Measurements from ENCODE around the gene PDGFC.

Gene PDGFC

DNA sequence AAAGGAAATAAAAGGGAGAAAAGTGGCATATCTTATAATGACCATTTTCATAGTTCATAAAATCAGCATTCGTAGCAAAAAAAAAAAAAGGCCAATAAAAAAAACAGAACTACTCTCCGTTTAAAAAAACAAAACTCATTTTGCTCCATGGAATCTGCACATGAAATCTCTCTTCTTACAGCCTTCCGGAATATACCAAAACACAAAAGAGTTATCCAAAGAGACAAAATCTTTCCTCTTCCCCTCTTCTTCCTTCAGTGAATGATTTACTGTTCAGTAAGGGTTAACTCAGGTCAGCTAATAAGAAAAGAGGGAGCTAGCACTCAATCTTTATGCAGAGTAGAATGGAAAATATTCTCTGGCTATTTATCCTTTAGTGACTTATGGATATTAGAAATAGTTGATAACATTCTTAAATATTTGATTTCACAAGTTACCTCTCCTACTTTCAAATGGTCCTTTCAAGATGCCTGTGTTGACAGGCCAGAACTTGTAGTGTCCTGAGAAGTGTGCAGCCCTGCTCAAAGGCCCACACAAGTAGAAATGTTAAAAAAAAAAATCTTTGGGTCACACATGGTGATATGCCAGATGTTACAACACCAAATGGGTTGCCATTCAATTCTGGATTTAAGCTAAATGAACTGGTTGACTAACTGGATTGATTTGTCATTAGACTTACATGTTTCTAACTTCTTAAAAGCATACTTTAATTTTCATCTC lies 42.1 kb downstream of the PDGFC start:
- TF ChIP-seq, protein P1, sequence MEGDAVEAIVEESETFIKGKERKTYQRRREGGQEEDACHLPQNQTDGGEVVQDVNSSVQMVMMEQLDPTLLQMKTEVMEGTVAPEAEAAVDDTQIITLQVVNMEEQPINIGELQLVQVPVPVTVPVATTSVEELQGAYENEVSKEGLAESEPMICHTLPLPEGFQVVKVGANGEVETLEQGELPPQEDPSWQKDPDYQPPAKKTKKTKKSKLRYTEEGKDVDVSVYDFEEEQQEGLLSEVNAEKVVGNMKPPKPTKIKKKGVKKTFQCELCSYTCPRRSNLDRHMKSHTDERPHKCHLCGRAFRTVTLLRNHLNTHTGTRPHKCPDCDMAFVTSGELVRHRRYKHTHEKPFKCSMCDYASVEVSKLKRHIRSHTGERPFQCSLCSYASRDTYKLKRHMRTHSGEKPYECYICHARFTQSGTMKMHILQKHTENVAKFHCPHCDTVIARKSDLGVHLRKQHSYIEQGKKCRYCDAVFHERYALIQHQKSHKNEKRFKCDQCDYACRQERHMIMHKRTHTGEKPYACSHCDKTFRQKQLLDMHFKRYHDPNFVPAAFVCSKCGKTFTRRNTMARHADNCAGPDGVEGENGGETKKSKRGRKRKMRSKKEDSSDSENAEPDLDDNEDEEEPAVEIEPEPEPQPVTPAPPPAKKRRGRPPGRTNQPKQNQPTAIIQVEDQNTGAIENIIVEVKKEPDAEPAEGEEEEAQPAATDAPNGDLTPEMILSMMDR (IDR thresholded peaks at IDR 0.05; ENCODE audit: low read depth, low read length, missing control alignments), result no peak
- no peak for DNase-seq (ENCODE audit: extremely low read depth, low read depth)
- no peak overlapping the region for H3K4me3 ChIP-seq (replicated peaks; ENCODE audit: low read depth, low read length)

DNA sequence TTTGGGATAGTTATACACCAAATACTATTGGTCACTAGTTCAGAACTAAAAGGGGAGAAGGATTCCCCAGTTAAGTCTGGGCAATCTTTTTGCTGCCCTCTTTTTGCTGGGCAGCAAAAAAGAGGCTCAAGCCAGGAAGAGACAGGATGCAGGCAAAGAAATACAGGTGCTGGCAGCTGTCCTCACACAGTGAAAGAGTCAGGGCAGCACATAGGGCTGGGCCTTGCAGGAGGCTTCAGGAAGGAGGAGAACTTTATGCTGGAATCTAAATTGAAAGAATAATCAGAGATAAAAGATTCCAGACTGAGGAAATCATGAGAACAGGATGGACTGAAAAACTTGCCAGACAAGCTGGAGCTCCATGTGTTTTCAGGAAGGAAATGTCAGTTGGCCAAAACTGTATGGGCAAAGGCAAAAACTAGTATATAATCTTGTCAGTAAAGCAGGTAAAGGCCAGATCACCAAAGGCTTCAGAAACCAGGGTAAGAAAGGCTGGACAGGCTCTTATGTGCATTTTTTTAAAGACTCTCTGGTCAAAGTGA lies 46.8 kb downstream of the PDGFC start:
- no peak for DNase-seq (ENCODE audit: extremely low read depth, low read depth)
- TF ChIP-seq, protein P1 (IDR thresholded peaks at IDR 0.05; ENCODE audit: low read depth, low read length, missing control alignments), result no peak
- H3K4me3 ChIP-seq (replicated peaks; ENCODE audit: low read depth, low read length), result no peak overlapping the region

DNA sequence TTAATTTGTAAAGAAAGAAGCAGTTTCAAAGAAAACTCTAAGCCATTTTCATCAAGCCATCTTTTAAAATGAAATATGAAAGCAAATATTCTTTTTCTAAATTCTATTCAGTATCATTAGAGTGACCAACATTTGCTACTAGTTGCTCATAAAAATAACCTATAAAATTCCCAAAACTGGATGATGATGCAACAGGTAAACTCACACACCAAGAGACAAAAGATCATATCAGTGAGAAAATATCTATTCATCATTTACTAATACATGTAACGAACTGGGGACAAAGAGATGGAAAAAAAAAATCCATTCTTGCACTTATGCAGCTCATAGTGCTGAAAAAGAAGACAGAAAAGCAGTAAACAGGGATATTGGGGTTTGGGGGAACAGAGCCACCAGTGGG lies 48.1 kb downstream of the PDGFC start:
- no peak for DNase-seq (ENCODE audit: extremely low read depth, low read depth)
- H3K4me3 ChIP-seq (replicated peaks; ENCODE audit: low read depth, low read length), result no peak overlapping the region
- TF ChIP-seq, protein P1 (IDR thresholded peaks at IDR 0.05; ENCODE audit: low read depth, low read length, missing control alignments), result no peak

DNA sequence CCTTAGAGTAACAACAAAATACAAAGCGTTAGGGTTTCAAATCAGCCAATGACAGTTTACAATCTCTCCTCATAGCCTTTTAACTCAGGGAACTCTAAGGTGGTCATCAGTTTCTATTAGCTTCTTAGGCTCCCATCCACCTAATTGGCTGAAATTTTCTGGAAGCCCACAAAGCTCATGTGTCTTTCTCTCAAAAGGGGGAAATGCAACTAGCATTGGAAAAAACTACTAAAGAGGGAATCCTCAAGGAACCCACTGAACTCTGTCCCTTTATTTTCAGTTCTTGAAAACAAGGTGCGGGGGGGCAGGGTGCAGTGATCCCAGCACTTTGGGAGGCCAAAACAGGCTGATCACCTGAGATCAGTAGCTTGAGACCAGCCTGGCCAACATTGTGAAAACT lies 56.4 kb downstream of the PDGFC start:
- no peak for DNase-seq (ENCODE audit: extremely low read depth, low read depth)
- TF ChIP-seq, protein P1 (IDR thresholded peaks at IDR 0.05; ENCODE audit: low read depth, low read length, missing control alignments), result no peak
- H3K4me3 ChIP-seq (replicated peaks; ENCODE audit: low read depth, low read length), result no peak overlapping the region

DNA sequence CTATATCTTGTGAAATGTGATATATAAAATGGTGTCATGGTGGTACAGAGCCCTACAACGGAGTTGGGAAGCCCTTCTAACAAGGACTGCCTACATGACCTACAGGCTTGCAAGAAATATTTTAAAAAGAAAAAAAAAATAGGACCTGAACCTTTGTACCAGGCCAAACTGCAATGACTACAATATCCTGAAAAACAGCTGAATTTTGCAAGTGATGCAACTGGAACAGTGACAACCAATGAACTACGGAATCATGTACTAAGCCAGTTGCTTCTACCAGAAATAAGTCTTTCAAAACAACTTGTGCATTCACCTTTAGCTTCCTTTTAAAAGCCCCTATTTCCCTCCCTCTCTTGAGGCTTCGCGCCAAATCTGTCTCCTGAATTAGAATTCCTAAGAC lies 58.4 kb downstream of the PDGFC start:
- no peak overlapping the region for H3K4me3 ChIP-seq (replicated peaks; ENCODE audit: low read depth, low read length)
- TF ChIP-seq, protein P1 (IDR thresholded peaks at IDR 0.05; ENCODE audit: low read depth, low read length, missing control alignments), result no peak
- no peak for DNase-seq (ENCODE audit: extremely low read depth, low read depth)

DNA sequence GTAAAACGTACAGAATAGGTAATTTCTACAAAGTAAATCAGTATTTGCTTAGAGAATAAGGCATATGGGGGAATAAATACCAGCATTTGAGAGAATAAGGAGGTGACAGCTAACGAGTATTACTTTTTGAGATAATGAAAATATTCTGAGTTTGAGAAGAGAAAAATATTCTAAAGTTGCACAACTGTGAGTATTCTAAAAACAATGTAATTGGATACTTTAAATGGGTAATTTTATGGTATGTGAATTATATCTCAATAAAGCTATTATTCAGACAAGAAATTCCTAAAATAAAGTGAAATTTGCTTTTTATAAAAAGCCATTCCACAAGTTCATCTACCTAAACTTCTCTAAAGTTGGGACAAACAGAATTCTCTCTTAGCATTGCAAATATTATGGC lies 62.6 kb downstream of the PDGFC start:
- DNase-seq (ENCODE audit: extremely low read depth, low read depth), result no peak
- no peak overlapping the region for H3K4me3 ChIP-seq (replicated peaks; ENCODE audit: low read depth, low read length)
- TF ChIP-seq, protein P1 (IDR thresholded peaks at IDR 0.05; ENCODE audit: low read depth, low read length, missing control alignments), result no peak

All from HFF-Myc (cell line).